Sigmoid colon (tissue), 4 donors: Measurements from ENCODE around the gene HDDC3.

Experiments
- EP300 ChIP-seq, 4 donors: sonication (generic); formaldehyde crosslinking; IDR thresholded peaks; one replicate each; pipeline ENCODE4 v1.6.1; 2017; ENCODE audit warnings: antibody characterized with exemption in 4 of 4
- POLR2A ChIP-seq, 2 donors: fragments of 450-650 bp; IDR thresholded peaks; one replicate each; pipeline ENCODE4 v1.6.1; 2016; ENCODE audit warnings: antibody characterized with exemption in 2 of 2, mild to moderate bottlenecking in 2 of 2, moderate library complexity in 2 of 2
- POLR2AphosphoS5 ChIP-seq, 4 donors: sonication (generic); formaldehyde crosslinking; IDR thresholded peaks; one replicate each; pipeline ENCODE4 v1.6.1; 2017; ENCODE audit warnings: antibody characterized with exemption in 4 of 4
- TF ChIP-seq, protein P1 (sequence below), 4 experiments: fragments of 450-650 bp in 3 of 4; fragments of 200-600 bp in 1 of 4; IDR thresholded peaks; one replicate each; pipeline ENCODE4 v1.5.1; 2016 to 2019; ENCODE audit warnings: antibody characterized with exemption in 4 of 4, mild to moderate bottlenecking in 3 of 4, moderate library complexity in 2 of 4

GRCh38 chr15:90902840-90903732 is 29.3 kb downstream of the HDDC3 start, which contains the start of gene MAN2A2:
- TF ChIP-seq POLR2A (IDR thresholded peaks at IDR 0.05), result peak in 1 of 2 donors; percentile 42
- TF ChIP-seq, protein P1, sequence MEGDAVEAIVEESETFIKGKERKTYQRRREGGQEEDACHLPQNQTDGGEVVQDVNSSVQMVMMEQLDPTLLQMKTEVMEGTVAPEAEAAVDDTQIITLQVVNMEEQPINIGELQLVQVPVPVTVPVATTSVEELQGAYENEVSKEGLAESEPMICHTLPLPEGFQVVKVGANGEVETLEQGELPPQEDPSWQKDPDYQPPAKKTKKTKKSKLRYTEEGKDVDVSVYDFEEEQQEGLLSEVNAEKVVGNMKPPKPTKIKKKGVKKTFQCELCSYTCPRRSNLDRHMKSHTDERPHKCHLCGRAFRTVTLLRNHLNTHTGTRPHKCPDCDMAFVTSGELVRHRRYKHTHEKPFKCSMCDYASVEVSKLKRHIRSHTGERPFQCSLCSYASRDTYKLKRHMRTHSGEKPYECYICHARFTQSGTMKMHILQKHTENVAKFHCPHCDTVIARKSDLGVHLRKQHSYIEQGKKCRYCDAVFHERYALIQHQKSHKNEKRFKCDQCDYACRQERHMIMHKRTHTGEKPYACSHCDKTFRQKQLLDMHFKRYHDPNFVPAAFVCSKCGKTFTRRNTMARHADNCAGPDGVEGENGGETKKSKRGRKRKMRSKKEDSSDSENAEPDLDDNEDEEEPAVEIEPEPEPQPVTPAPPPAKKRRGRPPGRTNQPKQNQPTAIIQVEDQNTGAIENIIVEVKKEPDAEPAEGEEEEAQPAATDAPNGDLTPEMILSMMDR (IDR thresholded peaks at IDR 0.05), result no peak
- no peak for TF ChIP-seq EP300 (IDR thresholded peaks at IDR 0.05)
- peak; percentile 19 to 59 (median 36) for TF ChIP-seq POLR2AphosphoS5 (IDR thresholded peaks at IDR 0.05)
